Memory B cell (primary cell): ENCODE results near the gene MAGI1.
"Not testable (repeated sequence)": the region's sequence is repeated elsewhere in the genome, so short reads cannot be mapped to it uniquely, and the experiment has no call there.

Experiments used
- ATAC-seq: fragments of 150-1000 bp; cut with Tn5 transposase; 2 replicates; pipeline ENCODE4 v1.10.0; 2021; ENCODE audit warnings: low read depth, mild to moderate bottlenecking, moderate library complexity
- DNase-seq, 2 donors: peaks; one replicate each; pipeline ENCODE4 v3.0.0; 2022; ENCODE audit warnings: low spot score in 2 of 2
- H3K27ac Mint-ChIP-seq: one replicate; pipeline ENCODE4 v1.8.0; 2022; ENCODE audit warnings: mild to moderate bottlenecking, moderate library complexity, mixed read lengths
- H3K27me3 Mint-ChIP-seq: one replicate; pipeline ENCODE4 v1.8.0; 2022; ENCODE audit warnings: mixed read lengths
- H3K36me3 Mint-ChIP-seq: one replicate; pipeline ENCODE4 v1.8.0; 2022; ENCODE audit warnings: mild to moderate bottlenecking, mixed read lengths
- H3K4me1 Mint-ChIP-seq: one replicate; pipeline ENCODE4 v1.8.0; 2022; ENCODE audit warnings: mixed read lengths
- H3K4me3 Mint-ChIP-seq: one replicate; pipeline ENCODE4 v1.8.0; 2022; ENCODE audit warnings: mild to moderate bottlenecking, moderate library complexity, mixed read lengths
- H3K9me3 Mint-ChIP-seq: one replicate; pipeline ENCODE4 v1.8.0; 2022; ENCODE audit warnings: mixed read lengths

Gene MAGI1

DNA sequence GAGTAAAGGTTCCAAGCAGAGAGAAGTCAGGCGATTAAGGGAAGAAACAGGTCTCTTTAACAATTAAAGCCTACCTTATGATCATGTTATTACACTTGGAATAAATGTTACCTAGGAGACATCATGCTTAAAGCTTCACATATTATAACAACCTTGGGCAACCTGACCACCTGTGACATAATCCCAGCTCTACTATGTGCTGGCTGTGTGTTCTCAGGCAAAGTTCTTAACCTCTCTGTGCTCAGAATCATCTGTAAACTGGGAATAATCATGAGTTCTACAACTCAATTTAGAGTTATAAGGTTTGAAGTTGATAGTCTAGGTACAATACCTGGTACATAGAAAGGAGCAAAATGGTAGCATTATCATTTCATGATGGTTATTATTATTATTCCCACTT is 159.3 kb downstream of the MAGI1 start:
- no peaks in the 10 kb centered on the region for H3K36me3 Mint-ChIP-seq
- no peaks in the 10 kb centered on the region for H3K4me1 Mint-ChIP-seq
- no peak for ATAC-seq

DNA sequence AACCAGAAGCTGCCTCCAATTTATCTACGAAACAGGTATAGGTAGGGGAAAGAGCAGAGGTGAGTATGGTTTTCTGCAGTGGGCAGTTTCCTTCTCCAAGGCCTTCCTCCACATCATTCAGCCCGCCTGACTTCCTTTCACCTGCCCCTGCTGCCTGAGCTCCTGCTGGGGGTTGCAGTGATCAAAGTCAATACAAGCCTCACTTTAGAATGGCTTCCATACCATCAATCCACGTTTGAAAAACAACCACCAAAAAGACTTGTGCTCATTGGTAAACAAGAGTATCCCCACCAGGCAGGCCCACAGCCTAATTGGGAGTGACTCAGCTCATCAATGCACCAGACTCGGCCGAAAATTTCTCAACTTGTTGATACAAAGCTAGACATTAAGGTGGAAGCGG is 159.9 kb downstream of the MAGI1 start:
- Mint-ChIP-seq H3K4me3 (no peak overlapping the region), H3K27me3 (peaks cover 1% of the 10 kb centered on the region), H3K4me1 (no peaks in the 10 kb centered on the region), H3K27ac (no peak overlapping the region), H3K36me3 (no peaks in the 10 kb centered on the region), H3K9me3 (peaks cover 2% of the 10 kb centered on the region)
- no peak for ATAC-seq
- DNase-seq: no peak

More for the DNA sequence above, 159.3 kb downstream of the MAGI1 start:
- H3K27me3 Mint-ChIP-seq: peaks cover 1% of the 10 kb centered on the region
- H3K9me3 Mint-ChIP-seq: peaks cover 2% of the 10 kb centered on the region
- H3K4me3 Mint-ChIP-seq: no peak overlapping the region
- H3K27ac Mint-ChIP-seq: no peak overlapping the region
- no peak for DNase-seq

DNA sequence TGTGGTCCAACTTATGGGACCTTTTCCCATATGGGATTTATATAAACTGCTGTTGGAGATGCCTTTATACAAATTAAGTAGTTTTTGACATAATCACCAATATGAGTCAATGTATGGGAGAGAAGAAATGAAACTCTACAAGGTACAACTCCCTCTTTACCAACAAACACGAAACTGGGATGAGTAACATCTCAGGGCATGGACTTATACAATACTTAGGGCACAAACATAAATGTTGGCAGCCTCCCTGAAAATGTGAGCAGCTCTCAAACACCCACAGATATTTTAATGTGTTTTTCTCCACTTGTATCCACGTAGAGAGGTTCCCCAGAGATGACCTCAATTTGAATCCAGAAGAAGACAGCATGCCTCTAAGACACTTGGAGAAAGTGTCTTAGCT is 161.6 kb downstream of the MAGI1 start:
- H3K27ac Mint-ChIP-seq: no peak overlapping the region
- no peaks in the 10 kb centered on the region for H3K4me1 Mint-ChIP-seq
- no peak for ATAC-seq
- no peaks in the 10 kb centered on the region for H3K9me3 Mint-ChIP-seq
- DNase-seq: no peak
- no peaks in the 10 kb centered on the region for H3K36me3 Mint-ChIP-seq
- H3K4me3 Mint-ChIP-seq: no peak overlapping the region
- H3K27me3 Mint-ChIP-seq: no peaks in the 10 kb centered on the region

DNA sequence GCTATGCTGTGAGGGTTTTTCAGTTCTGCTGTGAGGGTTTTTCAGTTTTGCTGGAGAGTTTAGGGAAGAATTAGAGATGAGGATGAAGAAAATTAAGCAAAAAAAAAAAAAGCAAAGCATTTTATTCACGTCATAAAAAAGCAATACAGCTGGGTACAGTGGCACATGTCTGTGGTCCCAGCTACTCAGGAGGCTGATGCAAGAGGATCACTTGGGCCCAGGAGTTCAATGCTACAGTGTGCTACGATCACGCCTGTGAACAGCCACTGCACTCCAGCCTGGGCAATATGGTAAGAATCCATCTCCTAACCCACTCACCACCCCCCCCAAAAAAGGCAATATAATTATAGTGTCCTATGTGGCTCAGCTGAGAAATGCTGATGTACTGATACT is 162.7 kb downstream of the MAGI1 start:
- Mint-ChIP-seq H3K4me3 (no peak overlapping the region), H3K27ac (no peak overlapping the region), H3K9me3 (no peaks in the 10 kb centered on the region), H3K27me3 (no peaks in the 10 kb centered on the region), H3K4me1 (no peaks in the 10 kb centered on the region), H3K36me3 (no peaks in the 10 kb centered on the region)
- DNase-seq (no peak), ATAC-seq (no peak)

DNA sequence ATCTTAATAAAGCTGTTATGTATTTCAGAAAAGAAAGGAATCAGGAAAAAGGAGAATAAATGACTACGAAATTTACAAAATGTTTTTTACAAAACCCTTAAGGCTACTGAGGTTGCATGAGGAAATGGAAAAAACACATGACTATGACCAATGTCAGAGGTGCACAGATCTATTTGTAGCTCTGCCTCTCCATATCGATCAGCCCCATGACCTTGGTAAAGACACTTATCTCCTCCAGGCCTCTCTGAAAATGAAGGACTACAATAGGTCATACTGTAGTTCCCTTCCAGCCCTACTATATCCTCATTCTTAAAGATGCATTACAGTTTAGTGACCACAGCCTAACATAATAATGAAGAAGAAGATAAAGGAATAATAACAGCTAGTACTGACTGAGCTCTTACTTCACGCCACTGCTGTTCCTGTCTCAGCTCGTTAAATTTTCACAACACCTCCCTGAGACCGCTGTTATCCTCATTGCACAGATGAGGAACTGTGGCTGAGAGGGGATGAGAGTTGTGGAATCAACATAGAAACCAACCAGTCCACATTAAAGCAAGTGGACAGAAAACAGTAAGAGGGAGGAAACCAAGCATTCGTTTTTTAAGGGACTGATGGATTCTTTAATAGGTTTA is 163.2 kb downstream of the MAGI1 start:
- Mint-ChIP-seq H3K36me3 (no peaks in the 10 kb centered on the region), H3K4me1 (no peaks in the 10 kb centered on the region), H3K27ac (no peak overlapping the region), H3K27me3 (no peaks in the 10 kb centered on the region), H3K9me3 (no peaks in the 10 kb centered on the region), H3K4me3 (no peak overlapping the region)
- ATAC-seq (no peak), DNase-seq (no peak)

DNA sequence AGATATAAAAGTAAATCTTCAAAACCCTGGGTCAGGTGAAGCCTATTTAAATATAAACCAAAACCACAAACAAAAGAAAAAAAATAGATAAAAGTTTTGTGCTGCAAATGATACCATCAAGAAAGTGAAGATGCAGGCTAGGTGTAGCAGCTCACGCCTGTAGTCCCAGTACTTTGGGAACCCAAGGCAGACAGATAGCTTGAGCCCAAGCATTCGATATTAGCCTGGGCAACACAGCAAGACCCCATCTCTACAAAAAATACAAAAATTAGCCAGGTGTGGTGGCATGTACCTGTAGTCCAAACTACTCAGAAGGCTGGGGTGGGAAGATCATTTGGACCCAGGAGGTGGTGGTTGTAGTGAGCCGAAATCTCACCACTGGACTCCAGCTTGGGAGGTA is 164.8 kb downstream of the MAGI1 start:
- H3K4me3 Mint-ChIP-seq: no peak overlapping the region
- ATAC-seq (no peak), DNase-seq (no peak)
- no peaks in the 10 kb centered on the region for H3K4me1 Mint-ChIP-seq
- H3K36me3 Mint-ChIP-seq: no peaks in the 10 kb centered on the region
- H3K27me3 Mint-ChIP-seq: no peaks in the 10 kb centered on the region
- peaks cover 3% of the 10 kb centered on the region for H3K9me3 Mint-ChIP-seq
- no peak overlapping the region for H3K27ac Mint-ChIP-seq

DNA sequence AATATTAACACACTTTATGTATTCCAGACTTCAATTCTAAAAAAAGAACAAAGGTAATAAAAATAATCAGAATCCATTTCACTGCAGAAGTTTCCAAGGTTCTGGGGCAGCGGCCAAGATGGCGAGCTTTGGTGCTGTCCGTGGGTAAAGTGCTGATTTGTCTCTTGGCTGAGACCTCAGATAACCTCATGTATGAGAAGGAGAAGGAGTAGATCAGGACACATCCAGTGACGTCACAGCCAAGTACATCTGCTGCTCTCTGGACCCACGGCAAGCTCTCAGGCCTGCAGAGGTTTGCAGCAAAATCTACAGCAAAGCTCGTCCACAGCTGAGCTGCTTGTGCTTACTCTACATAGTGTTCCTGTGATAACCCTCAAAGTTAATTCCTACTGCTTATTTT is 165.7 kb downstream of the MAGI1 start:
- no peak overlapping the region for H3K27ac Mint-ChIP-seq
- no peak overlapping the region for H3K4me3 Mint-ChIP-seq
- no peaks in the 10 kb centered on the region for H3K27me3 Mint-ChIP-seq
- H3K4me1 Mint-ChIP-seq: no peaks in the 10 kb centered on the region
- H3K9me3 Mint-ChIP-seq: peaks cover 5% of the 10 kb centered on the region
- DNase-seq: no peak
- ATAC-seq: no peak
- no peaks in the 10 kb centered on the region for H3K36me3 Mint-ChIP-seq

DNA sequence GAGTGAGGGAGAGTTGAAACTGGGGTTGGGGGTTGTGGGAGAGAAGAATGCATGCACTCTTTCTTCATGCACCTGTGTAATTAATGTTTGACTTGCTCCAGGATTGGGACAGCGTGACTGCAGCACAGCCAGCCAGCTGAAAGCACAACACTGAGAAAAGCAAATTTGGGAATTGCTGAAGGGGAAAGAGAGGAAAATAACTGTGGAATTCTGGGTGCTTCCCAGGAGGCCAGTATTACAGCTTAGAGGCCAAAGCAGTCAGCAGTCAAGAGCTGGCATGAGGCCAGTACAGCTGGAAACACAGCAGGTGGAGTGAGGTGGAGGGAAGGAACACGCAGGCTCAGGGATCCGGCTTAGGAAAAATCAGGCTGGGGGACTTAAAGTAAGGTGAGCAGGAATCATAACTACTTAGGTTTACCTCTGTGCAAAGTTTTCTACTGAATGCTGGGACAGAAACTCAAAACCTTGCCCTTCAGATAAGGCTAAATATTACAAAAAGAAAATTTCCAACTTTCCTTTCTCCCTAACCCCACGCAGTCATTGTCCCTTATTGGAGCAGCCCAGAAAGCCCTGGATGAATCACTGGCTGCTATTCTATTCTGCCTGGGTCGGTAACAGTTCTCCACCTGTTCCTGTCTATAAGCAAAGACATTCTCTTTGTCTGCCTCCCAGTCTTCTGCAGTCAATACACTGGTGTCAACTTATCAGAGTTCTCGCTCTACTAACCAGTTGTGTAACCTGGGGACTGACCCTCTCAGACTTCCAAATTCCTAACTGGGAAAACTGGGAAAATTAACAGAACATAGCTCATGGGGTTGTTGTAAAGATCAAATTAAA is 167.2 kb downstream of the MAGI1 start:
- no peak for DNase-seq
- no peaks in the 10 kb centered on the region for H3K36me3 Mint-ChIP-seq
- no peaks in the 10 kb centered on the region for H3K27me3 Mint-ChIP-seq
- no peak overlapping the region for H3K27ac Mint-ChIP-seq
- H3K4me3 Mint-ChIP-seq: no peak overlapping the region
- H3K9me3 Mint-ChIP-seq: peaks cover 5% of the 10 kb centered on the region
- H3K4me1 Mint-ChIP-seq: no peaks in the 10 kb centered on the region
- ATAC-seq: no peak

DNA sequence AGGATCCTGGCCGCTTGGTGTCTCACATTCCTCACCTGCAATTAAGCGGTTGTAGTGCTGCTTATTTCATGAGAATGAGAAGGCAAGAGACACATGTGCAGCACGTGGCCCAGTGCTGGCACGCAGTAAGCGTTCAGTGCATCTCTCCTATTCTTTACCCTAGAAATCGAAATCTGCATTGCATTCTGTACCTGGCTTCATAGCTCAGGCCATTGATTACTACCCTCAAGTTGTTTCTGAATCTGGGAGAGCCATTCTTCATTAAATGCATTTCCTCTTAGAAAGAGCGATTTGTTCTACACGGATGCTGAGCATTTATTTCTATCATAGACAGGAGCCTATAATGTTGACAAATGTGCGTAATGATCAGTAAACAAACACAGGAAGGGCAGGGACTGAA is 168.9 kb downstream of the MAGI1 start:
- Mint-ChIP-seq H3K36me3 (no peaks in the 10 kb centered on the region), H3K4me3 (no peak overlapping the region), H3K4me1 (no peaks in the 10 kb centered on the region), H3K27ac (no peak overlapping the region), H3K9me3 (peaks cover 5% of the 10 kb centered on the region), H3K27me3 (no peaks in the 10 kb centered on the region)
- DNase-seq: no peak
- no peak for ATAC-seq

DNA sequence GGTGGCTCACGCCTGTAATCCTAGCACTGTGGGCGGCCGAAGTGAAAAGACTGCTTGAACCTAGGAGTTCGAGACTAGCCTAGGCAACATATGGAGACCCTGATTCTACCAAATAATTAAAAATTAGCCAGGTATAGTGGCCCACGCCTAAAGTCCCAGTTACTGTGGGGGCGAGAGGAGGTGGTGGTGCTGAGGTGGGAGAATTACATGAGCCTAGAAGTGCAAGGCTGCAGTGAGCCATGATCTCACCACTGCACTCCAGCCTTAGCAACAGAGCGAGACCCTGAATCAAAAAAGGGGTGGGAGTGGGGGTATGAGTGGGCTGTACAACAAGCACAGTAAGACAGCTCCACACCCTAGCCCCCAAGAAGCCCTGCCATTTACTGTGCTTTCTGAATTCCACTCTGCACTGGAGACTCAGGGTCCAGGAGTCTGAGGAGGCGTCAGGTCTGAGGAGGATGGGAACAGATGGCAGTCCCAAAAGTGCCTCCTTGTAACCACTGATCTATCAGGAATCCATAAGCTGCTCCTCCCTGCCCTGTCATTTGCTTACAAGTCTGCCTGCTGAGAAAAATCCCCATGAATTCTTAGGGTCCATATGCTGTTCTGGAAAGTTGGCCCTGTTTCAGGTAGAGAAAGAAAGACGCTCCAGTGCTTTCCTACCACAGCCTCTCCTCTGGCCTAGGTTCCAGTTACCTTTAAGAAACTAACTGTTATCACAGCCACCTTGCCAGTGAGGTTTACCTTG is 171.1 kb downstream of the MAGI1 start:
- DNase-seq: no peak
- H3K36me3 Mint-ChIP-seq: no peaks in the 10 kb centered on the region
- H3K27me3 Mint-ChIP-seq: no peaks in the 10 kb centered on the region
- H3K4me1 Mint-ChIP-seq: no peaks in the 10 kb centered on the region
- peaks cover 5% of the 10 kb centered on the region for H3K9me3 Mint-ChIP-seq
- H3K4me3 Mint-ChIP-seq: no peak overlapping the region
- H3K27ac Mint-ChIP-seq: no peak overlapping the region
- ATAC-seq: no peak

DNA sequence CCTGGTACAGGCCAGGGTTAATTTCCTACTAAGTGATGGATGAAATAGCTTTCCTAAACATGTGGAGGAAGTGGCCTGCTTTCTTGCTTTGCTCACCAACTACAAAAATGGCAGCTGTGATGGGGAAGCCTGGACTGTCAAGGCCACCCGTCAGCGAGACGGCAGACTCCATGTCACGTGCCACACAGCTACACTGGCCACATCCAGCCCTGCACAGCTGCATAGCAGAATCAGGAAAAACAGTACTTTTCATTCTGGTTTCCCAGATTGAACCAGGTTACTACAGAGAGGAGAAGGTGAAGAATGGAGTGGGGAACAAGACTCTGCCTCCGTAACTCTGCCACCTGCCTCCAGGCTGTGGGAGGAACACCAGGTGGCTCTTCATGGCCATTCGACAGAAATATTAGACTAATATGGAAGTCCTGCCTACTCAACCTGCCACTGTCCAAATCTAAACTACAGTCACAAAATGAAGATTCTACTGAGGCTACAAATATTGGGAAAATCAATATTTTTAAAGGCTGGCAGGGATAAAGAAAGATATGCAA is 174.3 kb downstream of the MAGI1 start:
- DNase-seq (no peak), ATAC-seq (no peak)
- no peaks in the 10 kb centered on the region for H3K4me1 Mint-ChIP-seq
- H3K27me3 Mint-ChIP-seq: no peaks in the 10 kb centered on the region
- no peaks in the 10 kb centered on the region for H3K36me3 Mint-ChIP-seq
- no peak overlapping the region for H3K27ac Mint-ChIP-seq
- H3K9me3 Mint-ChIP-seq: peaks cover 6% of the 10 kb centered on the region
- no peak overlapping the region for H3K4me3 Mint-ChIP-seq

DNA sequence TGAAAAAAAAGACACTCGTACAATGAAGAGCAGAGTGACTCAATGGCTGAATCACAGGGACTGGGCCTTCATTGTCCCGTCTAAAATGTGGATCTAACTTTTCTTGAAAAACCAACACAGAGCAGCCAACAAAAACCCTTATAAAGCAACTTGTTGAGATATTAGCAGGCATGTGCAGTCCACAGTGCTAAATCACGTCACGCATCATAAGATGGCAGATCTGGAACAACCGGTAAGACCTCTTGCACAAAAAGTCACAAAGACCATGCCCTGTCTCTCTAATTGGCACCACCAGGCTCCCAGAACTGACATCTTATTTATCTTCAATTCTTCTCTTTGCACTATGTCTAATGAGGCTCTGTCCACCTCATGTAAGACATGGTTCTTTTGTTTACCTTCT is 177.0 kb downstream of the MAGI1 start:
- Mint-ChIP-seq H3K27me3 (no peaks in the 10 kb centered on the region), H3K9me3 (peaks cover 4% of the 10 kb centered on the region), H3K4me1 (no peaks in the 10 kb centered on the region), H3K27ac (no peak overlapping the region), H3K36me3 (no peaks in the 10 kb centered on the region), H3K4me3 (no peak overlapping the region)
- ATAC-seq: no peak
- no peak for DNase-seq

DNA sequence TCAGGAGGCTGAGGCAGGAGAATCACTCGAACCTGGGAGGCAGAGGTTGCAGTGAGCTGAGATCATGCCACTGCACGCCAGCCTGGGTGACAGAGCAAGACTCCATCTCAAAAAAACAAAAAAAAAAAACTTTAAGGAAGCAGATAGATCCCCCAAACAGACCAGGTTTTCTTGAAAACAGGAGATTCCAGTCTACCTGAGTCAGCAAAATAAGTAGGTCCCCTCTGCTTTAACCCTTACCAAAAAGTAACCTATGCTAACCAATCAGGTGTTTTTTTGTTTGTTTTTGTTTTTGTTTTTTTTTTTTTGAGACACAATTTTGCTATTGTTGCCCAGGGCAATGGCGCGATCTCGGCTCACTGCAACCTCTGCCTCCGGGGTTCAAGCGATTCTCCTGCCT is 179.1 kb downstream of the MAGI1 start:
- not testable (repeated sequence) for H3K4me1 Mint-ChIP-seq, H3K36me3 Mint-ChIP-seq, ATAC-seq, H3K27ac Mint-ChIP-seq, H3K27me3 Mint-ChIP-seq, H3K9me3 Mint-ChIP-seq, DNase-seq, H3K4me3 Mint-ChIP-seq

DNA sequence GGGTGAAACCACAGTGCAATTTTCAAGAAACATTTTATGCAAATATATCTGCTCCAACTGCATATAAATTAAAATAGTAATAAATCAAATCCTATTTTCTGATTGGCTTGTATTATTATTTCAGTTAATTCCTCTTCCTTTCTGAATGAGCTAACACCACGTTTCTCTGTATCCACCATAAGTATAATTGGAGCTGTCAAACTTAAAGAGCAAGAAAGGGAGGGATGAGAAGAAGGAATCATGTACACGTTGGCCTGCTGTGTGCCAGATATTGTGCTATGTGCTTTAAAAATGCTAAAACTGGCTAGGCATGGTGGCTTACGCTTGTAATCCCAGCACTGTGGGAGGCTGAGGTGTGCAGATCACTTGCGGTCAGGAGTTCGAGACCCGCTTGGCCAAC is 180.0 kb downstream of the MAGI1 start:
- H3K4me3 Mint-ChIP-seq: no peak overlapping the region
- peaks cover 4% of the 10 kb centered on the region for H3K9me3 Mint-ChIP-seq
- H3K27me3 Mint-ChIP-seq: no peaks in the 10 kb centered on the region
- DNase-seq (no peak), ATAC-seq (no peak)
- H3K4me1 Mint-ChIP-seq: no peaks in the 10 kb centered on the region
- no peaks in the 10 kb centered on the region for H3K36me3 Mint-ChIP-seq
- no peak overlapping the region for H3K27ac Mint-ChIP-seq
